SU-DHL-6 (cell line): ENCODE data around the gene AGAP5.
"Not testable (repeated sequence)": the region's sequence is repeated elsewhere in the genome, so short reads cannot be mapped to it uniquely, and the experiment has no call there.

Source experiments
- H2AFZ ChIP-seq: fragments of 200-600 bp; sonication (generic); 2 replicates; pipeline ENCODE4 v1.6.1; 2014; ENCODE audit warnings: low read depth, mild to moderate bottlenecking, moderate library complexity, mixed read lengths, antibody characterized with exemption, low read length; ENCODE audit not compliant: severe bottlenecking
- H3F3A ChIP-seq: fragments of 200-600 bp; shearing (Covaris generic); 2 replicates; pipeline ENCODE4 v1.6.0; 2016; ENCODE audit warnings: antibody characterized with exemption, mild to moderate bottlenecking; ENCODE audit not compliant: insufficient read depth
- H3K27ac ChIP-seq: fragments of 200-600 bp; sonication (generic); 2 replicates; pipeline ENCODE4 v1.5.1; 2016; ENCODE audit warnings: low read depth, mild to moderate bottlenecking, low read length, moderate library complexity, mixed read lengths
- H3K27me3 ChIP-seq: fragments of 200-600 bp; sonication (generic), shearing (Covaris generic); 2 replicates; pipeline ENCODE4 v1.6.0; 2014; ENCODE audit warnings: mild to moderate bottlenecking, low read length
- H3K36me3 ChIP-seq: fragments of 200-600 bp; sonication (generic); 2 replicates; pipeline ENCODE4 v1.6.1; 2014; ENCODE audit warnings: mild to moderate bottlenecking, low read length, mixed read lengths
- H3K4me2 ChIP-seq: fragments of 300-600, 200-600 bp; shearing (Covaris generic), sonication (generic); 2 replicates; pipeline ENCODE4 v1.6.0; 2014; ENCODE audit warnings: low read length, low read depth, mild to moderate bottlenecking; ENCODE audit not compliant: poor library complexity, severe bottlenecking
- H3K4me3 ChIP-seq: fragments of 200-600 bp; sonication (generic); 2 replicates; pipeline ENCODE4 v1.5.1; 2014; ENCODE audit warnings: antibody characterized with exemption, low read length, mild to moderate bottlenecking, mixed read lengths; ENCODE audit not compliant: insufficient read depth, poor library complexity, severe bottlenecking
- H3K79me2 ChIP-seq: fragments of 200-600 bp; sonication (generic); 2 replicates; pipeline ENCODE4 v1.6.1; 2014; ENCODE audit warnings: mild to moderate bottlenecking, low read length, moderate library complexity; ENCODE audit not compliant: insufficient read depth
- H3K9ac ChIP-seq: fragments of 200-600 bp; sonication (generic); 2 replicates; pipeline ENCODE4 v1.7.0; 2014; ENCODE audit warnings: mild to moderate bottlenecking, low read length
- H3K9me2 ChIP-seq: fragments of 200-600 bp; sonication (generic); replicated peaks from 2 replicates; pipeline ENCODE4 v1.6.1; 2014; ENCODE audit warnings: low read length; ENCODE audit not compliant: insufficient read depth
- H3K9me3 ChIP-seq: fragments of 200-600 bp; sonication (generic); 2 replicates; pipeline ENCODE4 v1.6.1; 2014; ENCODE audit warnings: low read length, mixed read lengths; ENCODE audit not compliant: insufficient read depth
- H4K20me1 ChIP-seq: fragments of 200-600 bp; sonication (generic); 2 replicates; pipeline ENCODE4 v1.6.1; 2014; ENCODE audit warnings: low read depth, mild to moderate bottlenecking, antibody characterized with exemption, low read length, moderate library complexity, mixed read lengths

AGAP5 gene

DNA sequence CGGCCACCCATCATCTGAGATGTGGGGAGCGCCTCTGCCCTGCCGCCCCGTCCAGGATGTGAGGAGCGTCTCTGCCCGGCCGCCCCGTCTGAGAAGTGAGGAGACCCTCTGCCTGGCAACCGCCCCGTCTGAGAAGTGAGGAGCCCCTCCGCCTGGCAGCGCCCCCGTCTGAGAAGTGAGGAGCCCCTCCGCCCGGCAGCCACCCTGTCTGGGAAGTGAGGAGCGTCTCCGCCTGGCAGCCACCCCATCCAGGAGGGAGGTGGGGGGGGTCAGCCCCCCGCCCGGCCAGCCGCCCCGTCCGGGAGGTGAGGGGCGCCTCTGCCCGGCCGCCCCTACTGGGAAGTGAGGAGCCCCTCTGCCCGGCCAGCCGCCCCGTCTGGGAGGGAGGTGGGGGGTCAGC, 8.3 kb downstream of the AGAP5 start:
- not testable (repeated sequence) for H3K9me2 ChIP-seq, H3K9me3 ChIP-seq, H3K9ac ChIP-seq, H2AFZ ChIP-seq, H3K27ac ChIP-seq, H3K79me2 ChIP-seq, H3K4me3 ChIP-seq, H3K36me3 ChIP-seq, H4K20me1 ChIP-seq, H3F3A ChIP-seq, H3K27me3 ChIP-seq, H3K4me2 ChIP-seq

DNA sequence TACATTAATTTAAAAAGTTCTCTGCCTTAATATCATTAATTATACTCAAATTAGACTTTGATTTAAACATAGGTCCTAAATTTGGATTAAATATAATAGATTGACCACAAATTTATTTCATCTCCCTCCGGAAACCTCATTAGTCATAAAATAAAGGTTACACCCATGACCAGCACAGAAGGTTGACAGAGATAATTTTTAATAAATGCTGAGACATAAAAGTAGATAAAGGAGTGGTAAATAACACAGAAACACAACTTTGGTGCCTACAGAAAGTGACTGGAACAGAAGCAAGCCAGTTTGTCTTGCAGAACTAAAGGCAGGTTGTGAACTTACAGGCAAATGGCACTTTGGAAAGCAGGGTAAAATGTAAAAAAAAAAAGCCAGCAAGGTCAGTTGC, 10.3 kb downstream of the AGAP5 start:
- not testable (repeated sequence) for H3K4me3 ChIP-seq, H3K9me2 ChIP-seq, H3K9ac ChIP-seq, H3K9me3 ChIP-seq, H3K27ac ChIP-seq, H3K36me3 ChIP-seq, H3K79me2 ChIP-seq, H3F3A ChIP-seq, H3K27me3 ChIP-seq, H2AFZ ChIP-seq, H3K4me2 ChIP-seq, H4K20me1 ChIP-seq

DNA sequence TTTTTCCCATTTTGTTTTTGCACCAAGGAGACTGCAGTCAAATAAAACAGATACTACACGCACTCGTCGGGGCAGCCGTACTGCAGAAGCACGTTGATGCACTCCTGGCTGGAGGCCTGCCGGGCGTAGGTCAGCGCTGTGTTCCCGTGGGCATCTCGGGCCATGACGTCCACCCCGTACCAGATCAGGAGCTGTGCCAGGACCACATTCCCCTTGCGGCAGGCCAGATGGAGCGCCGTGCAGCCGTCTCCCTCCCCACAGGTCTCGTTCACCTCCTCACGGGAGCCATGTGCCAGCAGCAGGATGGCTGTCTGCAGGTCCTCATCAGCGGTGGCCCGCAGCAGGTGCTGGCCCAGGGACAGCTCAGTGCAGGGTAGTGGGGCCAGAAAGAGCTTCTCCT, 23.4 kb downstream of the AGAP5 start:
- not testable (repeated sequence) for H2AFZ ChIP-seq, H4K20me1 ChIP-seq, H3K27ac ChIP-seq, H3K9ac ChIP-seq, H3F3A ChIP-seq, H3K9me2 ChIP-seq, H3K4me2 ChIP-seq, H3K27me3 ChIP-seq, H3K4me3 ChIP-seq, H3K36me3 ChIP-seq, H3K9me3 ChIP-seq, H3K79me2 ChIP-seq

DNA sequence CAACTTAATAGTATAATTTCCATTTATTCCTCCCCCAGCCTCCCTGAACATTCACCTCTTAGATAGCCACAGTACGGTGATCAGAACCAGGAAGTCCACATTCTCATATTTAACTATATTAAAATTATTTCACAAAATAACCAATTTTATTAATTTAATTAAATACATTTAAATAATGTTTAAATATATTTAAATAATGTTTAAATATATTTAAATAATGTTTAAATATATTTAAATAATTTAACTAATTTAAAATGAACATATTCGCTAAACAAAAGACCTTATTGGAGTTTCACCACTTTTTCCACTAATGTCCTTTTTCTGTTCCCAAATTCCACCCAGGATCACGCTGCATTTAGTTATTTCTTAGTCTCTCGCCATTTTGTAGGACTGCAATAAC, 29.5 kb downstream of the AGAP5 start:
- not testable (repeated sequence) for H3K9me2 ChIP-seq, H3F3A ChIP-seq, H3K27ac ChIP-seq

DNA sequence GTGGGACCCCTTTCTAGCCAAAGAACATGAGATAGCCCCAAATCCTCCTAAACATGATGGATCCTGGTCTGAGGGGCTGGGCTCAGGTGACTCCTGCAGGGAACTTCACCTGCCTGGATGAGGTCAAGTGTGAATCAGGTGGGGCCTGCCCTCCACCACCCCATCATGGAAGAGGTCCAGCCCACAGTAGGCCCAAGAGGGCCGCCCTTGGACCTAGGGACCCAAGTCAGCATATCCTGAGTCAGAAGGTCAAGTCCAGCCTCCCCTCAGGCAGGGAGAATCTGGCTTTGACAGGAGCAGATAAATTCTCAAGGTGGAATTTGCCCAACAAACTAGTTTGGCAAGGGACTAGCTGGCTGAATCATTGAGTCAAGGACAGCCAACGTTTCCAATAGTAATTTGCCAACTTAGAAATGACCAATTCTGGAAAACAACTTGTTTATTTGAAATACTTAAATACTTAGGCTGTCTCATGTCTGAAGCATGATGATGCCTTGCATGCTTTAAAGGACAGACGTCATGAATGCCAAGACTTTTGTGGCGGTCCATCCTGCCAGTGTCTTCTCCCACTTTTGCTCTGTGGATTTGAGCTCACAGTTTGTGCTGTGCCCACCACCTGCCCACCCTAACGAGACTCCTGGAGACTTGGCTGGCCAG, 31.6 kb downstream of the AGAP5 start:
- not testable (repeated sequence) for H2AFZ ChIP-seq, H3K36me3 ChIP-seq, H3K27ac ChIP-seq, H3K4me2 ChIP-seq, H3K9me2 ChIP-seq, H3K27me3 ChIP-seq, H3F3A ChIP-seq, H4K20me1 ChIP-seq, H3K4me3 ChIP-seq, H3K79me2 ChIP-seq, H3K9me3 ChIP-seq, H3K9ac ChIP-seq

More for the DNA sequence above, 29.5 kb downstream of the AGAP5 start:
- not testable (repeated sequence) for H3K9me3 ChIP-seq, H3K36me3 ChIP-seq, H2AFZ ChIP-seq, H3K27me3 ChIP-seq, H3K79me2 ChIP-seq, H3K4me2 ChIP-seq, H3K4me3 ChIP-seq, H3K9ac ChIP-seq, H4K20me1 ChIP-seq

DNA sequence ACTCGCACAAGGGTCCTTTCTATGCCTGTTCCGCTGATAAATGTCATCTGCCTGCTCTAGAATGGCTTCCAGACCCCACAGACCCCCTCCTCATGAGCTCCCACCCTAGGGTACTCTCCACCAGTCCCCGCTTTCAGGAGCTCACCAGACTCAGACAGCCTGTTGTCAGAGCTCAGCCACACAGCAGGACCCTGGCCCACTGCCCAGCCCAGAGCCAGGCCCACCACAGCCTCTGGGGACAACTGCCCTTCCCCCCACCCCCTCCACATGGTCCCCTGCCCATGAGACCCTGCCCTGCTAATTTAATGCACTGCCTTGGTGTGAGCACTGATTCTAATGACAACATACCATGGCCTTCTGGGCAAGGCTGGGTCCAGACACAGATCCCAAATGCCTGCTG, 32.3 kb downstream of the AGAP5 start:
- not testable (repeated sequence) for H3K79me2 ChIP-seq, H3F3A ChIP-seq, H3K9me2 ChIP-seq, H2AFZ ChIP-seq, H3K9ac ChIP-seq, H3K4me2 ChIP-seq, H4K20me1 ChIP-seq, H3K4me3 ChIP-seq, H3K27me3 ChIP-seq, H3K9me3 ChIP-seq, H3K36me3 ChIP-seq, H3K27ac ChIP-seq

DNA sequence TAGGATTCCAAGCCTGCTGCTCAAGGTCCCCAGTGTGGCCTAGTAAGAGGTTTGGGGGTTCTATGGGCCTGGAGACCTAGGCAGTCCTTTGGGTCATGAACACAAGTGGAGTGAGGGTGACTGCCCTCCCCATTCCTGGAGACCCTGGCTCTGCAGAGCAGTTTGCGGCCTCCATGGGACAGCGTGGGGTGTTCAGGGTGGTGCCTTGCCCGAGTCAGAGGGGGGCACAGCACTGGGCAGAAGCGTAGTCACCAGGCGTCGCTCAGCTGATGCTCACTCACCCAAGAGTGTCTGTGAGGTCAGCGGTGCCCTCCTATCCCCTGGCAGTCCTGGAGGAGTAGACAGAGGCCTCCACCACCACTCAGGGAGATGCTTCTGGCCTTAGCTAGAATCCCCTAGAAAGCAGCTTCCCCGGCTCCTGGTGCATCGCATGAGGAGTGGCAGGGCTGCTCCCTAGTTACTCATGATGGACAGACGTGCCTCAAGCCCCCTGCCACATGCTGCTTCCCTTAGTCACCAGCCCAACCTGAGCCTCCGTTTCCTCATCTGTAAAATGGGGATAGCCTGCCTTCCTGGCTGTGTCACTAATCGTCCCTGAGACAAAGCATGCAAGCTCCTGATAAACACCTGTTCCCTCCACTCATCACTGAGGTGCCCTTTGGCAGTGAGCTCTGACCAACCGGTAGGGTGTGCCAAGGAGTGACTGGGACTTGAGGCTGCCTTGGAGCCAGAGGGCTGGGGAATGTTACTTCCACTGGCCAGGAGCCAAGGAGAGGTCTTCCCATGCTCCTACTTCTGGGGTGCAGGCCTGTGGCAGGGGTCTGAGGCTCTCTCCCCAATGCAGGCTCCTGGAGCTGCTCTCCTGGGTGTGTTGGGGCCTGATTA, 33.5 kb downstream of the AGAP5 start:
- not testable (repeated sequence) for H3K9me3 ChIP-seq, H3K4me3 ChIP-seq, H3K9me2 ChIP-seq, H3K27me3 ChIP-seq, H3K27ac ChIP-seq, H3K4me2 ChIP-seq, H3K9ac ChIP-seq, H3K79me2 ChIP-seq, H4K20me1 ChIP-seq, H3F3A ChIP-seq, H2AFZ ChIP-seq, H3K36me3 ChIP-seq

DNA sequence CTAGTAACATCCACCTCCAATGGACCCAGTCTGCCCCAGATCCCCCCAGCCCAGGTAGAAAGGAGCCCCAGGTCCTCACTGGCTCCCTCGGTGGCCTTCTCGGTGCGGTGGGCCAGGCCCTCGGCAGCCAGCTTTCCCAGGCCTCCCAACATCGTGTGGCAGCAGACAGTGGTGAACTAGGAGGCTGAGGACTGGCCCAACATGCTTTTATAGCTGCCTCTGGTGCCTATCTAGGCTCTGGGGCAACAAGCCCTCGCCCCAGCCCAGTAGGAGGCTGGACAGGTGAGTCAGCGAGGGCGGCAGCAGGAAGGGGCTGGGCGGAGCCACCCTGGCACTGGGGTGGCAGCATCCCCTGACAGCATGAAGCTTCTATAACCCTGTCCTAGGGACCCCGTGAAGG, 34.3 kb downstream of the AGAP5 start:
- not testable (repeated sequence) for H3K27me3 ChIP-seq, H3K4me2 ChIP-seq, H3K27ac ChIP-seq, H3K9me2 ChIP-seq, H4K20me1 ChIP-seq, H3K9me3 ChIP-seq, H3K4me3 ChIP-seq, H3F3A ChIP-seq, H3K79me2 ChIP-seq, H2AFZ ChIP-seq, H3K36me3 ChIP-seq, H3K9ac ChIP-seq
